ENCODE data around the gene UNC13A. TPM values are rescaled to one million over a fixed set of nuclear protein-coding genes. Genes with fewer than 3 reads are reported as not detected.

The UNC13A gene
- total RNA-seq, 6 experiments from 2014 or later, result 0.02 TPM; not detected in 5

DNA sequence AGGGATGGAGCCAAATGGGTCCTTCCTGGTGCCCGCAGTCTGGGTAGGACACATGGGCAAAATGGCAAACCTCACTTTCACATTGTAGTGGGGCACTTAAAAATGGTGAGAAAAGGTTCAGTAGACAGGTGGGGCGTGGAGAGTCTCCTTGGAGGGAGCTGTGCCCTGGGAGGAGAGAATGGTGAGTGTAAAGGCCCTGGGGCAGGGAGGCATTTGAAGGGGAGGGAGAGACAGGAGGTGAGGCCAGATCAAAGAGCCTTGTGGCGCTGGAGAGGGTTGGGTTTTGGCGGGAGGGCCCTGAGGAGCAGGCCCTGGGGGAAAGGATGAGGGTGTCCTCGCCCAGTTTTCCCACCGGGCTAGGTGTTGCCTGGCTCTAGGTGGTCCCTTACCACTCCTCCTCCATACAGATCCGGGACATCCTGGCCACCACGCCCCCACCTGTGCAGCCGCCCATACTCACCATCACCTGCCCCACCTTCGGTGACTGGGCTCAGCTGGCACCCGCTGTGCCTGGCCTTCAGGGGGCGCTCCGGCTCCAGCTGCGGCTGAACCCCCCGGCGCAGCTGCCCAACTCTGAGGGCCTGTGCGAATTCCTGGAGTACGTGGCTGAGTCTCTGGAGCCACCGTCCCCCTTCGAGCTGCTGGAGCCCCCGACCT is 37.4 kb upstream of the UNC13A start:
- Histone ChIP-seq H3K4me1 (peaks cover 0 to 12% (median 1%) of the 10 kb centered on the region in 4 donors), H3K4me3 (no peak overlapping the region), H3K36me3 (peaks cover 0 to 40% (median 8%) of the 10 kb centered on the region in 4 donors), H3K9me3 (no peaks in the 10 kb centered on the region), H3K27ac (no peak overlapping the region), H3K27me3 (no peaks in the 10 kb centered on the region)
- WGBS (ENCODE audit: insufficient coverage, low coverage, low lambda C conversion rate, missing lambda C conversion rate), result 87% methylated on average over 9 of the region's 21 CpGs
- intact Hi-C loops (cut with DNase I), result no loop called here
- TF ChIP-seq CTCF (IDR thresholded peaks at IDR 0.05), result peak in 2 of 4 donors; percentile 10 to 15
- TF ChIP-seq POLR2A (IDR thresholded peaks at IDR 0.05), result no peak
- DNase-seq (no peak), ATAC-seq (no peak)

DNA sequence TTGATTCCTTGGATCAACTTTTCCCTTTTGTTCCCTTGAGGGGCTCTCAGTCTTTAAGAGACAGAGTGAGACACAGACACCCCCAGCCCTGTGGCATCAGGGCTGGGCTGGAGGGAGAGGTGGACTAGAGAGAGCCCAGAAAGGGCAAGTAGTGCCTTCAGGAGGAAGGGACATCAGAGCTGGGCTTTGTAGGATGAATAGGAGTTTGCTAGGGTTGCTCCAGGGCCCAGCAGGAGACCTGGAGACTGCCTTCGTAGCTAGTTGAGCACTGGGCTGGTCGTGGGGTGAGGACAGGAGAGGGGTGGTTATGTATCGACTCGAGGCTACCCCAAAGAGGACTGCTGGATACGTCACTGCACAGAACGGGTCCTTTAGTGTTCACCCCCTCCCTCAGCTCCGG is 36.5 kb upstream of the UNC13A start:
- Histone ChIP-seq H3K4me3 (no peak overlapping the region), H3K9me3 (no peaks in the 10 kb centered on the region), H3K36me3 (peaks cover 0 to 35% (median 8%) of the 10 kb centered on the region in 4 donors), H3K27me3 (no peaks in the 10 kb centered on the region), H3K27ac (no peak overlapping the region), H3K4me1 (peaks cover 0 to 18% (median 5%) of the 10 kb centered on the region in 4 donors)
- DNase-seq, result no peak
- ATAC-seq, result no peak
- intact Hi-C loops (cut with DNase I), result no loop called here
- no CpG with 5 or more reads among the region's 7 CpGs for WGBS (ENCODE audit: insufficient coverage, low coverage, low lambda C conversion rate, missing lambda C conversion rate)
- TF ChIP-seq POLR2A (IDR thresholded peaks at IDR 0.05), result no peak
- no peak for TF ChIP-seq CTCF (IDR thresholded peaks at IDR 0.05)

DNA sequence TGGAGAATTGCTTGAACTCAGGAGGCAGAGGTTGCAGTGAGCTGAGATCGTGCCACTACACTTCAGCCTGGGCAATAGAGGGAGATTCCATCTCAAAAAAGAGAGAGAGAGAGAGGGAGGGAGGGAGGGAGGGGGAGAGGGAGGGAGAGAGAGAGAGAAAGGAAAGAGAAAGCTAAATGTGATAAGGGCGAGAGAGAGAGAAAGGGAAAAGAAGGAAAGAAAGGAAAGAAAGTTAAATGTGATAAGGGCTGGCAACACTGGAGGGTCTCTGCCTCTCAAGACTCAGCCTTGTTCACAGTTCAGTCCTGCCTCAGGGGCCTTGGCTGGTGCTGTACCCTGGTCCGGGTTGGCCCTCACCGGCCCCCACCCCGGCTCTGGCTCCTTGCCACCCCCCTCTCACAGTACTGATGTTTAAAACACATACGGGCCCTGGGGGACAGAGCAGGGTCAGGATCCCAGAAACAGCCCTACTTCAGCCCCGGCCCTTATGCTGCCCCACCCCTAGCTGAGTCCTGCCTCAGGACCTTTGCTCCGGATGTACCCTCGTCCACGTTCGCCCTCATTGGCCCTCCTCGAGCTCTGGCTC is 34.6 kb upstream of the UNC13A start:
- no peak for ATAC-seq
- Histone ChIP-seq H3K4me3 (no peak overlapping the region), H3K4me1 (peaks cover 0 to 18% (median 5%) of the 10 kb centered on the region in 4 donors), H3K36me3 (peaks cover 0 to 29% (median 5%) of the 10 kb centered on the region in 4 donors), H3K27ac (no peak overlapping the region), H3K27me3 (no peaks in the 10 kb centered on the region), H3K9me3 (no peaks in the 10 kb centered on the region)
- intact Hi-C loops (cut with DNase I), result no loop called here
- 65% methylated on average over 4 of the region's 12 CpGs for WGBS (ENCODE audit: insufficient coverage, low coverage, low lambda C conversion rate, missing lambda C conversion rate)
- DNase-seq, result no peak
- TF ChIP-seq POLR2A (IDR thresholded peaks at IDR 0.05) (no peak), CTCF (IDR thresholded peaks at IDR 0.05) (no peak)

GRCh38 chr19:17721821-17722220 is 33.7 kb upstream of the UNC13A start:
- H3K27ac ChIP-seq, result no peak overlapping the region
- TF ChIP-seq POLR2A (IDR thresholded peaks at IDR 0.05) (no peak), CTCF (IDR thresholded peaks at IDR 0.05) (no peak)
- intact Hi-C loops (cut with DNase I), result no loop called here
- no peak overlapping the region for H3K4me3 ChIP-seq
- peak; percentile 58 to 75 (median 71) for ATAC-seq
- WGBS (ENCODE audit: insufficient coverage, low coverage, low lambda C conversion rate, missing lambda C conversion rate), result 39% methylated on average over 2 of the region's 8 CpGs
- no peaks in the 10 kb centered on the region for H3K9me3 ChIP-seq
- peak; percentile 59 to 72 (median 64) for DNase-seq
- peaks cover 0 to 22% (median under 1%) of the 10 kb centered on the region in 4 donors for H3K36me3 ChIP-seq
- H3K27me3 ChIP-seq, result no peaks in the 10 kb centered on the region
- peaks cover 0 to 18% (median 5%) of the 10 kb centered on the region in 4 donors for H3K4me1 ChIP-seq
